AG04450 (cell line): ENCODE results near the gene IDS. TPM values are rescaled to one million over a fixed set of nuclear protein-coding genes. Genes with fewer than 3 reads are reported as not detected.
"Not testable (repeated sequence)": the region's sequence is repeated elsewhere in the genome, so short reads cannot be mapped to it uniquely, and the experiment has no call there.

ENCODE experiments used
- CTCF ChIA-PET: fragments of 300-600, 350-600 bp; formaldehyde crosslinking; extraction: SDS; loops from one replicate; lab custom pipeline; 2022; ENCODE audit warnings: antibody characterized with exemption, inconsistent platforms; lab: Charles Lee
- POLR2A ChIA-PET: fragments of 350-600 bp; formaldehyde crosslinking; extraction: SDS; loops from one replicate; lab custom pipeline; 2021; ENCODE audit warnings: antibody characterized with exemption, inconsistent platforms; lab: Yijun Ruan, JAX
- DNase-seq: peaks from one replicate; pipeline ENCODE4 v3.0.0-alpha.2; 2011; ENCODE audit warnings: low read depth, low spot score
- H3K27ac ChIP-seq: one replicate; pipeline ENCODE4 v1.5.1; 2012; ENCODE audit warnings: low read depth, low read length, control low read depth
- H3K27me3 ChIP-seq: one replicate; pipeline ENCODE4 v1.6.0; 2012; ENCODE audit warnings: low read length; ENCODE audit not compliant: control insufficient read depth, insufficient read depth
- H3K4me3 ChIP-seq: 2 replicates; pipeline ENCODE4 v1.5.1; 2011; ENCODE audit warnings: mild to moderate bottlenecking, low read depth, low read length, control low read depth
- H3K9me3 ChIP-seq: 2 replicates; pipeline ENCODE4 v1.5.1; 2012; ENCODE audit warnings: low read length; ENCODE audit not compliant: control insufficient read depth, insufficient read depth
- CTCF ChIP-seq: IDR thresholded peaks from 2 replicates; pipeline ENCODE4 v1.5.1; 2011; ENCODE audit warnings: low read depth, low read length, control low read depth, inconsistent platforms
- polyA minus RNA-seq: library from RNA; depleted of rRNA, polyadenylated mRNA; stranded (reverse); fragments of >200 nt; gene quantifications from 2 replicates; pipeline ENCODE4 v1.2.3, GENCODE V29; 2011; rRNA and poly(A)+ RNA removed
- polyA plus RNA-seq: library from polyadenylated mRNA; depleted of rRNA; stranded (reverse); fragments of >200 nt; gene quantifications from 2 replicates; pipeline ENCODE4 v1.2.3, GENCODE V29; 2011; rRNA removed

The IDS gene
- polyA plus RNA-seq, result 75.7 and 76.7 TPM in 2 replicates
- polyA minus RNA-seq, result 63.3 and 88.0 TPM in 2 replicates

GRCh38 chrX:149504915-149505651 is at the start of gene IDS:
IDS (minus strand) TSS chrX:149505306; CDS start chrX:149505137, 169 bp downstream.
- no peaks in the 10 kb centered on the region for H3K9me3 ChIP-seq
- TF ChIP-seq CTCF, result no peak
- H3K27ac ChIP-seq, result peak within 1 kb of the TSS; percentile 86
- POLR2A ChIA-PET, result interaction anchor here (0.8 to 1.3 kb wide), 2 partner anchors 15 to 35 kb away, joined by 3 to 8 read pairs; no protein-coding TSS in a partner anchor
- peak within 1 kb of the TSS; percentile 70 for H3K4me3 ChIP-seq
- CTCF ChIA-PET, result interaction anchor here (1.1 kb wide), 1 partner anchor 434 kb away, joined by 3 read pairs; no protein-coding TSS in a partner anchor
- peak; percentile 46 for DNase-seq
- H3K27me3 ChIP-seq, result no peaks in the 10 kb centered on the region

GRCh38 chrX:149551939-149552248 is 46.8 kb upstream of the IDS start:
- H3K27ac ChIP-seq, DNase-seq, POLR2A ChIA-PET, H3K27me3 ChIP-seq, H3K4me3 ChIP-seq, H3K9me3 ChIP-seq, CTCF ChIA-PET: not testable (repeated sequence)

GRCh38 chrX:149551245-149551938 is 46.3 kb upstream of the IDS start:
- CTCF ChIA-PET, H3K9me3 ChIP-seq, POLR2A ChIA-PET: not testable (repeated sequence)

GRCh38 chrX:149550454-149550853 is 45.3 kb upstream of the IDS start:
- H3K27ac ChIP-seq, H3K27me3 ChIP-seq, CTCF ChIA-PET, H3K4me3 ChIP-seq, DNase-seq, H3K9me3 ChIP-seq, POLR2A ChIA-PET: not testable (repeated sequence)

More at GRCh38 chrX:149551245-149551938, 46.3 kb upstream of the IDS start:
- not testable (repeated sequence) for H3K4me3 ChIP-seq, DNase-seq, H3K27me3 ChIP-seq, H3K27ac ChIP-seq

- not testable (repeated sequence) for H3K27ac ChIP-seq
Measured at GRCh38 chrX:149549701-149550100, 44.6 kb upstream of the IDS start, which contains the start of gene HSFX3. HSFX3 (minus strand) TSS chrX:149549924; CDS start chrX:149549852, 72 bp downstream.

GRCh38 chrX:149547782-149548181 is 42.7 kb upstream of the IDS start:
- H3K4me3 ChIP-seq, CTCF ChIA-PET, DNase-seq, POLR2A ChIA-PET, H3K9me3 ChIP-seq, H3K27me3 ChIP-seq, H3K27ac ChIP-seq: not testable (repeated sequence)

More at GRCh38 chrX:149549701-149550100, 44.6 kb upstream of the IDS start, which contains the start of gene HSFX3:
- H3K9me3 ChIP-seq, H3K27me3 ChIP-seq, H3K4me3 ChIP-seq, DNase-seq, CTCF ChIA-PET, POLR2A ChIA-PET: not testable (repeated sequence)

- H3K27ac ChIP-seq, CTCF ChIA-PET, POLR2A ChIA-PET, H3K27me3 ChIP-seq, H3K9me3 ChIP-seq, H3K4me3 ChIP-seq, DNase-seq: not testable (repeated sequence)
Measured at GRCh38 chrX:149546962-149547361, 41.9 kb upstream of the IDS start.

- H3K4me3 ChIP-seq, H3K27ac ChIP-seq, DNase-seq, H3K9me3 ChIP-seq, CTCF ChIA-PET, POLR2A ChIA-PET, H3K27me3 ChIP-seq: not testable (repeated sequence)
Measured at GRCh38 chrX:149545545-149546543, 40.7 kb upstream of the IDS start.
